Caco-2 (cell line): Measurements from ENCODE around the gene DLD. TPM values are rescaled to one million over a fixed set of nuclear protein-coding genes. Genes with fewer than 3 reads are reported as not detected.

Source experiments
- BruUV-seq: library from RNA; stranded (reverse); fragments of 400-500 nt; replicated peaks from 2 replicates; lab custom pipeline; 2021; lab: Mats Ljungman, UMichigan
- CTCF ChIA-PET: fragments of 300-600 bp; sonication (Branson Sonifier 250); formaldehyde crosslinking; loops from one replicate; lab custom pipeline; 2022; ENCODE audit warnings: antibody characterized with exemption; lab: Charles Lee
- POLR2A ChIA-PET: fragments of 300-600 bp; sonication (Branson Sonifier 250); formaldehyde crosslinking; loops from one replicate; lab custom pipeline; 2022; ENCODE audit warnings: antibody characterized with exemption; lab: Charles Lee
- DNase-seq, 2 experiments: peaks; one replicate each; pipeline versions ENCODE4 v3.0.0 to v3.0.0-alpha.2; 2020 to 2022
- H3K27me3 ChIP-seq: replicated peaks from 2 replicates; pipeline ENCODE4 v1.6.0; 2011; ENCODE audit warnings: low read length; ENCODE audit not compliant: control insufficient read depth, insufficient read depth
- H3K36me3 ChIP-seq: 2 replicates; pipeline ENCODE4 v1.5.1; 2011; ENCODE audit warnings: low read length; ENCODE audit not compliant: control insufficient read depth, insufficient read depth
- H3K4me1 ChIP-seq: fragments of 250-450 bp; sonication (Bioruptor Pico); 2 replicates; pipeline ENCODE4 v1.5.1; 2020; ENCODE audit warnings: mild to moderate bottlenecking
- H3K4me3 ChIP-seq: 2 replicates; pipeline ENCODE4 v1.5.1; 2011; ENCODE audit warnings: low read depth, mild to moderate bottlenecking, control low read depth, low read length
- H3K9me3 ChIP-seq: fragments of 250-450 bp; sonication (Bioruptor Pico); 2 replicates; pipeline ENCODE4 v1.5.1; 2020; ENCODE audit warnings: mild to moderate bottlenecking, moderate library complexity
- H3K27ac Mint-ChIP-seq: one replicate; pipeline ENCODE4 v1.8.0; 2022; ENCODE audit warnings: mixed read lengths; ENCODE audit not compliant: unreplicated experiment
- H3K27me3 Mint-ChIP-seq: one replicate; pipeline ENCODE4 v1.8.0; 2022; ENCODE audit warnings: mixed read lengths; ENCODE audit not compliant: insufficient read depth, unreplicated experiment
- H3K36me3 Mint-ChIP-seq: one replicate; pipeline ENCODE4 v1.8.0; 2022; ENCODE audit warnings: mild to moderate bottlenecking, mixed read lengths; ENCODE audit not compliant: insufficient read depth, unreplicated experiment
- H3K4me1 Mint-ChIP-seq: one replicate; pipeline ENCODE4 v1.8.0; 2022; ENCODE audit warnings: low read depth, mixed read lengths; ENCODE audit not compliant: unreplicated experiment
- H3K4me3 Mint-ChIP-seq: one replicate; pipeline ENCODE4 v1.8.0; 2022; ENCODE audit warnings: mild to moderate bottlenecking, moderate library complexity, mixed read lengths; ENCODE audit not compliant: unreplicated experiment
- H3K9me3 Mint-ChIP-seq: one replicate; pipeline ENCODE4 v1.8.0; 2022; ENCODE audit warnings: mixed read lengths; ENCODE audit not compliant: unreplicated experiment
- intact Hi-C: fragments of 100-400 bp; cut with micrococcal nuclease; formaldehyde crosslinking; loops from one replicate; pipeline ENCODE4 v1.10.0; 2022; ENCODE audit not compliant: unreplicated experiment
- total RNA-seq: library from RNA; stranded (reverse); gene quantifications from 2 replicates; pipeline ENCODE4 v1.2.3, GENCODE V29; 2022
- TF ChIP-seq, protein P1 (sequence below), 2 experiments: fragments of 200-600 bp in 1 of 2; IDR thresholded peaks; 1 replicate in 1 of 2; 2 replicates in 1 of 2; pipeline versions ENCODE4 v1.5.1 to v1.8.0; 2011 to 2022; ENCODE audit warnings: antibody characterized with exemption in 1 of 2, control low read depth in 1 of 2, inconsistent platforms in 1 of 2, low read depth in 1 of 2, low read length in 1 of 2, mild to moderate bottlenecking in 1 of 2, moderate library complexity in 1 of 2; ENCODE audit not compliant: insufficient read depth in 1 of 2, severe bottlenecking in 1 of 2, unreplicated experiment in 1 of 2

DLD gene
- total RNA-seq, 1 experiment from 2014 or later = 141 TPM

DNA sequence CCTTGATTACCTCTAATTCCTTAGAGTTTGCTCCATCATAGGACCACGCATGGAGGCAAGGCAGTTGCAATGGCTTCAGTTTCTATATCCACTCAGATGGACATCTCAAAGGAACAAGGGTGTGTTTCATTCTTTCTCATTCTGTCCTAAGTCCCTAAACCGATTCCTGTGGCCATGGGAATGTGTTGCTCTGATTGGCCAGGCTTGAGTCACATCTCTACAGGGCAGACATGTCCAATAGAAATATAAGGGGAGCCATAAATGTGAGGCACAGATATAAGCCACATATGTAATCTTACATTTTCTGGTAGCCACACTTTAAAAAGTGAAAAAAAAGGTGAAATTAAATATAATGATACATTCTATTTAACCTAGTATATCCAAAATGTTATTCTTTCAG lies 16.9 kb upstream of the DLD start:
- no peaks in the 10 kb centered on the region for H3K9me3 Mint-ChIP-seq
- no peak overlapping the region for H3K4me3 ChIP-seq
- peaks cover 6% of the 10 kb centered on the region for H3K4me1 Mint-ChIP-seq
- no peaks in the 10 kb centered on the region for H3K9me3 ChIP-seq
- intact Hi-C loops = loop anchor here (1.0 to 10.0 kb wide), 5 partner anchors 119 to 729 kb away; partner anchors contain the start of gene BCAP29
- no peaks in the 10 kb centered on the region for H3K27me3 ChIP-seq
- TF ChIP-seq, protein P1, sequence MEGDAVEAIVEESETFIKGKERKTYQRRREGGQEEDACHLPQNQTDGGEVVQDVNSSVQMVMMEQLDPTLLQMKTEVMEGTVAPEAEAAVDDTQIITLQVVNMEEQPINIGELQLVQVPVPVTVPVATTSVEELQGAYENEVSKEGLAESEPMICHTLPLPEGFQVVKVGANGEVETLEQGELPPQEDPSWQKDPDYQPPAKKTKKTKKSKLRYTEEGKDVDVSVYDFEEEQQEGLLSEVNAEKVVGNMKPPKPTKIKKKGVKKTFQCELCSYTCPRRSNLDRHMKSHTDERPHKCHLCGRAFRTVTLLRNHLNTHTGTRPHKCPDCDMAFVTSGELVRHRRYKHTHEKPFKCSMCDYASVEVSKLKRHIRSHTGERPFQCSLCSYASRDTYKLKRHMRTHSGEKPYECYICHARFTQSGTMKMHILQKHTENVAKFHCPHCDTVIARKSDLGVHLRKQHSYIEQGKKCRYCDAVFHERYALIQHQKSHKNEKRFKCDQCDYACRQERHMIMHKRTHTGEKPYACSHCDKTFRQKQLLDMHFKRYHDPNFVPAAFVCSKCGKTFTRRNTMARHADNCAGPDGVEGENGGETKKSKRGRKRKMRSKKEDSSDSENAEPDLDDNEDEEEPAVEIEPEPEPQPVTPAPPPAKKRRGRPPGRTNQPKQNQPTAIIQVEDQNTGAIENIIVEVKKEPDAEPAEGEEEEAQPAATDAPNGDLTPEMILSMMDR (IDR thresholded peaks at IDR 0.05; ENCODE audit: insufficient read depth in 1 of 2, low read depth in 1 of 2, low read length in 1 of 2, severe bottlenecking in 1 of 2, unreplicated experiment in 1 of 2) = no peak
- no TSS peak for BruUV-seq
- POLR2A ChIA-PET = interaction anchor here (1.0 kb wide), 1 partner anchor 130 kb away, joined by 15 read pairs; the partner anchor contains the start of gene CBLL1
- no peaks in the 10 kb centered on the region for H3K36me3 ChIP-seq
- H3K36me3 Mint-ChIP-seq = no peaks in the 10 kb centered on the region
- peaks cover 2% of the 10 kb centered on the region for H3K27me3 Mint-ChIP-seq
- DNase-seq = no peak
- no peak overlapping the region for H3K27ac Mint-ChIP-seq
- CTCF ChIA-PET = interaction anchor here (0.9 to 1.5 kb wide), 10 partner anchors 13 to 725 kb away, joined by 3 to 134 read pairs (median 5); partner anchors contain the start of gene CBLL1
- no peaks in the 10 kb centered on the region for H3K4me1 ChIP-seq
- H3K4me3 Mint-ChIP-seq = no peak overlapping the region

DNA sequence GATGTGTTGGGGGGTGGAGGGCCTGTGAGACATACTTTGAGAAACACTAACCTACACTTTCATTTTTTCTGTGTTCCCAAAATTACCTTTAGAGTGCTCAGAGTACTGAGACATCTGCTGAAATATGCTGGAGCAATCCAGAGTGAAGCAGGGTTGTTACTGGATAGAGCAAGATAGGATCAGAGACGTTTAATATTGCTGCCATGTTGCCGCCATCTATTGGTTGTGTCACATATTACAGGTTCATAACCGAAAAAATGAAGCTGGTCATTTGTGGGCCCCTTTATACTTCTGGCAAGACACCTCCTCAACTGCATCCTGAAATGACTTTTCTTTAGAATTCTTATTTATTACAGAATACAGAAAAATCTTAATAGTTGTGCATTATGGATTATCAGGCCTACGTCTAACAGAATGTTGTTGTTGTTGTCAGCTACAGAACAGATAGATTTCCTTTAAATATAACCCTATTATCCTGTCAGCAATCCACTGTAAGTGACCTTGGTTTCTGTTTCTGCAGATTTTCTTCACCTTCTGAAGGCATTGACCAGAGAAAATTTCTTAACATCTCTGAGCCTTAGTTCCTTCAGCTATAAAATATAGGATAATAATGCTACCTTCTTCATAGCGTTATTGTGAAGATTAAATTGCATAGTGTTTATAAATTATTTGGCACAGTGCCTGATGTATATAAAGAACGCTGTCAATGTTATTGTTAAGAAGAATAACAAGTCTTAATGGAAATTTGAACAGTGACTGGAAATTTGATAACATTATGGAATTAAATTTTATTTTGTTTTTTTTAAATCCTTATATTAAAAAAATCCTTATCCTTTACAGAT lies 16.2 kb upstream of the DLD start:
- POLR2A ChIA-PET = interaction anchor here (0.6 to 1.0 kb wide), 2 partner anchors 74 to 131 kb away, joined by 5 to 15 read pairs; partner anchors contain the start of gene CBLL1
- intact Hi-C loops = loop anchor here (1.0 to 10.0 kb wide), 6 partner anchors 120 to 730 kb away; partner anchors contain the start of gene BCAP29
- H3K27ac Mint-ChIP-seq = no peak overlapping the region
- peak; percentile 51 to 71 for DNase-seq
- Histone ChIP-seq H3K27me3 (no peaks in the 10 kb centered on the region), H3K9me3 (no peaks in the 10 kb centered on the region), H3K4me3 (no peak overlapping the region), H3K4me1 (no peaks in the 10 kb centered on the region), H3K36me3 (no peaks in the 10 kb centered on the region)
- H3K27me3 Mint-ChIP-seq = peaks cover 2% of the 10 kb centered on the region
- TF ChIP-seq, protein P1 (IDR thresholded peaks at IDR 0.05; ENCODE audit: insufficient read depth in 1 of 2, low read depth in 1 of 2, low read length in 1 of 2, severe bottlenecking in 1 of 2, unreplicated experiment in 1 of 2) = peak; percentile 68 to 71
- H3K4me1 Mint-ChIP-seq = peaks cover 6% of the 10 kb centered on the region
- no peaks in the 10 kb centered on the region for H3K9me3 Mint-ChIP-seq
- H3K4me3 Mint-ChIP-seq = no peak overlapping the region
- BruUV-seq = no TSS peak
- CTCF ChIA-PET = interaction anchor here (0.5 to 1.5 kb wide), 30 partner anchors 14 to 726 kb away, joined by 3 to 134 read pairs (median 4); partner anchors contain the start of gene CBLL1
- no peaks in the 10 kb centered on the region for H3K36me3 Mint-ChIP-seq

DNA sequence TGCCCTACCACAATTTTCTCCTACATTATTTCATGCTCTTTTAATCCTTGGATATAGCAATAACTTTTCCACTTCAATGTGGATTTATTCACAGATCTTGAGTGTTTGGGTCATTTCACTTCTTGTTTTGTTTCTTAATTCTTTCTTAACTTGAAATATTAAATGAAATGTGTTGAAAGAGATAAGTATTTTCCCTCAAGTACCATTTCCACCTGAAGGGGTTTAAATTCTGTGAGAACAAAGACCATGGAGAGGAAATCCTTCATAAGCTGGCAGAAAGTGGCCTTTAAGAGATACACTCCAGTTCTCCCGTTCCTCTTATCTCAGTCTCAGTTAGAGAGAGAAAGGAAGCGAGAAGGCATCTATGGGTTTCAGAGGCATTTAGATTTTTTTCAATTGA lies 14.1 kb upstream of the DLD start:
- no peak overlapping the region for H3K4me3 Mint-ChIP-seq
- DNase-seq = no peak
- BruUV-seq = no TSS peak
- Histone ChIP-seq H3K27me3 (no peaks in the 10 kb centered on the region), H3K9me3 (no peaks in the 10 kb centered on the region), H3K4me1 (no peaks in the 10 kb centered on the region), H3K4me3 (no peak overlapping the region), H3K36me3 (no peaks in the 10 kb centered on the region)
- peaks cover 2% of the 10 kb centered on the region for H3K27me3 Mint-ChIP-seq
- POLR2A ChIA-PET = no interaction called here
- CTCF ChIA-PET = interaction anchor here (0.7 to 1.3 kb wide), 4 partner anchors 133 to 269 kb away, joined by 3 to 6 read pairs (median 4); partner anchors contain the start of gene CBLL1
- peaks cover 9% of the 10 kb centered on the region for H3K4me1 Mint-ChIP-seq
- intact Hi-C loops = loop anchor here (5.0 to 10.0 kb wide), 2 partner anchors 270 to 732 kb away; no protein-coding TSS in a partner anchor
- TF ChIP-seq, protein P1 (IDR thresholded peaks at IDR 0.05; ENCODE audit: insufficient read depth in 1 of 2, low read depth in 1 of 2, low read length in 1 of 2, severe bottlenecking in 1 of 2, unreplicated experiment in 1 of 2) = no peak
- H3K9me3 Mint-ChIP-seq = no peaks in the 10 kb centered on the region
- no peak overlapping the region for H3K27ac Mint-ChIP-seq
- no peaks in the 10 kb centered on the region for H3K36me3 Mint-ChIP-seq
